RPMI8226 (cell line): Measurements from ENCODE around the gene DERA.
"Not testable (repeated sequence)": the region's sequence is repeated elsewhere in the genome, so short reads cannot be mapped to it uniquely, and the experiment has no call there.

ENCODE experiments used
- DNase-seq: peaks from one replicate; pipeline ENCODE4 v3.0.0-alpha.2; 2015

Gene DERA

DNA sequence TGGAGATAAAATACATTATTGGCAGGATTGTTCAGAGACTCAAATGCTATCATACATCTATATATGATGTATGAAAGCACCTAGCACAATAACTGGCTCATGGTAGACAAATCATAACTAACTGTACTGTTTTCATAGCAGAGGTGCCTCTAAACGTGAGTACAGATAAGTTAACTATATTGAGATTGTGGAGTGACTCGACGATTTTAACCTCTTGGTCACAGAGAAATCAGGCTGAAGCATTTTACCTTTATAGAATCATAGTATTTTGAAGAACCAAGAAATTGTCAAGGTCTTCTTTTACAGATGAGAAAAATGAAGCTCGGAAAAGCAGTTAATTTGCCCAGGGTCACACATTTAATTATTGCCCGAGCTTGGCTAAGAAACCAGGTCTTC, 666 bp upstream of the DERA start:
- no peak for DNase-seq

DNA sequence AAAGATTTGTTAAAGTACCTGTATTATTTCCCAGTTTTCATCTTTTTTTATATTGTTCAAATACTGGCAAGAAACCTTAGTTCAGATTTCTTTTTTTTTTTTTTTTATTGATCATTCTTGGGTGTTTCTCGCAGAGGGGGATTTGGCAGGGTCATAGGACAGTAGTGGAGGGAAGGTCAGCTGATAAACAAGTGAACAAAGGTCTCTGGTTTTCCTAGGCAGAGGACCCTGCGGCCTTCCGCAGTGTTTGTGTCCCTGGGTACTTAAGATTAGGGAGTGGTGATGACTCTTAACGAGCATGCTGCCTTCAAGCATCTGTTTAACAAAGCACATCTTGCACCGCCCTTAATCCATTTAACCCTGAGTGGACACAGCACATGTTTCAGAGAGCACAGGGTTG, 799 bp downstream of the DERA start:
- DNase-seq = not testable (repeated sequence)

DNA sequence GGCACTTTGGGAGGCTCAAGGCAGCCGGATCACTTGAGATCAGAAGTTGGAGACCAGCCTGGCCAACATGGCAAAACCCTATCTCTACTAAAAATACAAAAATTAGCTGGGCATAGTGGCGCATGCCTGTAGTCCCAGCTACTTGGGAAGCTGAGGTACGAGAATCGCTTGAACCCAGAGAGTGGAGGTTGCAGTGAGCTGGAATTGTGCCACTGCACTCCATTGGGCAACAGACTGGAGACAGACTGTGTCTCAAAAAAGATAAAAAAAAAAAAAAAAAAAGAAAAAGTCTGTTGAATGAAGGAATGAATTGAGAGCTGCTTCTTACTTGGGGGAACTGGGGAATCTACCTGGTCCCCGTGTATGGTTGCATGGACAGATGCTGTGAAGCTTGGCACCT, 3.0 kb downstream of the DERA start:
- DNase-seq = not testable (repeated sequence)

DNA sequence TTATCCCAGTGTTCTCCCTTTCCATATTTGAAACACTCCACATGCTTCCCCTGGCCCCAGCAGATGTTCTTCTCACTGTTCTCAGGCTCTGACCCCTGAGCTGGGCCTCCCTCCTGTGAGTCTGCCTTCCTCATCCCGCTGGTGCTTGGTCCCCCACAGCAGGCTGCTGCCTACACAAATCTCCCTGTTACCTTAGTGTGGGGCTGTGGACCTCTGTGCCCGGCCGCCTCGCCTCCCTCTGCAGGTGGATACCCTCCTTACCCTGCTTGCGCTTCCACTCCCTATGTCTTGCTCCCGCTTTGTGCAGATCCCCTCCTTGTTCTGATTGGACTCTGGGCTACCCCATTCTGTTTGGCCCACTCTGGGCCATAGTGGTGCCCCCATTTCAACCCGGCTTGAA, 6.9 kb downstream of the DERA start:
- no peak for DNase-seq

DNA sequence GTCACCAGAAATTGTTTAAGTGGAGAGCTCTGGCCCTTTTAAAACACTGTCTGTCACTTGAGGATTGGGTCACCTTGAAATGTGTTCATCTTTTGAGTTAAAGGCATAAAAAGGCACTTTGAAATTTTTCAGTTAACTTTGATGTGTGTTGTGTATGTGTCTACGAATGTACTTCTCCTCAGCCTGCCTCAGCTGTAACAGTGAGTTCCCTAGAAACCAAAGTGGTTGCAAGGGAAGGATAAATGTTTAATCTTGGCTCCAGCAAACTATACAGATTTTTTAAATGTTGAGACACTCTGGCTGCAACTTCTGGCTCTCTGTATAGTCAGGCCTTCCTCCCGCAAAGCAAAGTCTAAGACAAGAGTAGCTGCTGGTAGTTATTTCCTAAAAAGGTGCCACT, 8.3 kb downstream of the DERA start:
- no peak for DNase-seq

DNA sequence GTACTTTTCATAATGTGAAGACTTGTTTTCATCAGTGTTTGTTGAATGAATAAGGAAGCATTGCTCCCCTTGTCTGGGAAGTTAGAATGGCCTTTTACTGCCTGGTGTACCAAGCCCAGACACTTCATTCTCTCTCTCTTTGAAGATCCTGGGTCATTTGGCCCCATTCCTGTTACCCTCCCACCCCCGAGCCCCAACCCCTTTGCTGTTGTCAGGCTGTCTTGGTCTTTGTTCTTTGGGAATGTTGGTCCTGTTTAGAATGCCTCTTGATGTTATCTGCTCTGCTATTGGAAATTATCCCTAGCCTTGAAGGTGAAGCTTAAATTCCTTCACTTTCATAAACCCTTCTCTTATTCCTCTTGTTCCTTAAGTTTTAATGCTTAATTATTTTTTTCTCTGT, 13.8 kb downstream of the DERA start:
- no peak for DNase-seq

DNA sequence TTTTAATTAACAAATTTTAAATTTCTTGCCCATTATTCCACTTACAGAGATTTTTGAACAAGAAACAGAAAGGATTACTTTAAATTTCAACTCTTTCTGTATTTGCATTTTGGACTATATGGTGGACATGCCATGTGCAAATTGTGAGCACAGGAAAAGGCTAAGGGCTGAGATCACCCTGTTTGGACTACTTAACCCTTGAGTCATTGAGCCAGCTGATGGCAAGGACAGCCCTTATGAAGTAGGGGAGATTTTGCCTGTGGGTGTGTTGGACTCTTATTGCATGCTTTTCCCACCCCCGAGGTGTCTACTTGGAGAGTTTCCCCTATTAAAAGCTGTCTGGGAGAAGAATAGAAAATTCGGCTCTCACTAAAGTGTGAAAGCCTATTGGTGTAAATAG, 17.2 kb downstream of the DERA start:
- DNase-seq = no peak

DNA sequence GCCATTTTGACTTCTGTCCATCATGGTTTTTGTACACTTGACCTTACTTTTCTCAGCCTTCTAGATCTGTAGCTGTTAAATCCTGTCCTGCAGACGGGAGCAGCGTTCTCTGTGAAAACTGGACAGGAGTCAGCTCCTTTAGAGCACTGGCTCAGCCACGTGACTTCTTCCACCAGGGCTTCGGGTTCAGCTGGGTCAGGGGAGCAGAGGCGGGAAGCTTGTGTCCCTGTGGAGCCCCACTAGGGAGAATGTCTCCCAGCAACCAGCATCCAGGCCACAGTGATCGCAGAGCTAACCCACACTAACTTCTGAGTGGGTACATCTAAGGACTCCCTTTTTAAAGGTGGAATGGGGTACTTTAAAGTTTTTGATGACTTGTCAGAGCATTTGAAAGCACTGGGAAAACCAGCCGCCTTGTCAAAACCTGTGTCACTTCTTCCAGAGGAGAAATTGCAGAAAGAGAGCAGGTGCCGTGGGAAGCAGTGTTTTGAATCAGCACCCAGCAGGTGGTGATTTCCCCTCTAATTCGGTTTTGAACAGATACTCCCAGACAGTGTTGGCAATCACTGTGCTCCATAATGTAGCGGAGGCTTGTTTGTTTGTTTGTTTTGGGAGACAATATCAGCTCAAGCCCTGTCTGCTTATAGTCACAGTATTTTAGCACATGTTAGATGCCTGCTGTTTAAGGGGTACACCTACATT, 17.9 kb downstream of the DERA start:
- no peak for DNase-seq

DNA sequence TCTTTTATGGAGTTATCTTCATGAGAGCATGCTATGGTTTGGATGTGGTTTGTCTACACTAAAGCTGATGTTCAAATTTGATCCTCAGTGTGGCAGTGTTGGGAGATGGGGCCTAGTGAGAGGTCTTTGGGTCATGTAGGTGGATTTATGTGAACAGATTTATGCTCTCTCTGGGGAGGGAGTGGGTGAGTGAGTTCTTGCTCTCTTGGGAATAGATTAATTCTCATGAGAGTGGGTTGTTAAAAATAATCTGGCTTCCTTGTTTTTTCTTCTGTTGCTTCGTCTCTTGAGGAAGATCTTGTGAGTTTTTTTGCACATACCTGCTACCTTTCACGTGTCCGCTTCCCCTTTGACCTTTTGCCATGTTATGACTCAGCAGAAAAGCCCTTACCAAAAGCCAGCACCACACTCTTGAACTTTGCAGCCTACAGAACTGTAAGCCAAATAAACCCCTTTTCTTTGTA, 20.5 kb downstream of the DERA start:
- no peak for DNase-seq

DNA sequence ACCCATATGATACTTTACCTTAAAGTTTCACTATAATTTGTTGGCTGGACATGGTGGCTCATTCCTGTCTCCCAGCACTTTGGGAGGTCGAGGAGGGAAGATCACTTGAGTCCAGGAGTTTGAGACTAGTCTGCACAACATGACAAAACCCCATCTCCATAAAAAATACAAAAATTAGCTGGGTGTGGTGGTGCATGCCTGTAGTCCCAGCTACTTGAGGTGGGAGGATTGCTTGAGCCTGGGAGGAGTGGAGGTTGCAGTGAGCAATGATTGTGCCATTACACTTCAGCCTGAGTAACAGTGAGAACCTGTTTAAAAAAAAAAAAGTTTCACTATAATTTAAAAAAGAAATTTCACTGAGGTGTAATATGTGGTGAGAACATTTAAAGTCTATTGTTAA, 21.2 kb downstream of the DERA start:
- DNase-seq = no peak

DNA sequence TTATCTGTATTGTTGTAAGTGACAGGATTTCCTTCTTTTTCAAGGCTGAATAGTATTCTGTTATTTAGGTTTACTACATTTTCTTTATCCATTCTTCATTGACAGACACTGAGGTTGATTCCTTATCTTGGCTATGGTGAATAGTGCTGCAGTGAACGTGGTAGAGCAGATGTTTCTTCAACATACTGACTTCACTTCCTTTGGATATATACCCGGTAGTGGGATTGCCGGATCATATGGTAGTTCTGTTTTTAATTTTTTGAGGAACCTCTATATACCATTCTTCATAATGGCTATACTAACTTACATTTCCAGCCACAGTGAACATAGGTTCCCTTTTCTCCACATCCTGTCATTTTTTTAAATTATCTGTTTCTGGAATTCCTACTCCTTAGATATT, 21.8 kb downstream of the DERA start:
- DNase-seq = no peak

DNA sequence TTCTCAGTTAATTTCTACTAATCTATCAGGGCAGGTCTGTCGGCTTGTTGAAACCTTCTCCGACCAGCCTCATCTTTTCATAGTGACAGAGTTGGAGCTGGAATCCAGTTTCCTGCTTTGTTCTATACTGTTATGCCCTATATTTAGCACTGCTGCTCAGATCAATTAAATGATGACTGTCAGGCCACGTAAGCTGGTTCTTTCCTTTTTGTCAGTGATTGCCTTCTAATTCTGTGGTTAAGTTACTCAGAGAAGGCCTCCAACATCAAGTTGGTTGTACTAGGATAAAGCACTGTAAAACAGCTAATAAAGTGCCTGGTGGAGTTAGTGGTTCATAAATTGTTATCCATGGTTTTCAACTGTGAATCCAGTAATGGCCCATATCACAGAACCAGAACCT, 22.6 kb downstream of the DERA start:
- no peak for DNase-seq

DNA sequence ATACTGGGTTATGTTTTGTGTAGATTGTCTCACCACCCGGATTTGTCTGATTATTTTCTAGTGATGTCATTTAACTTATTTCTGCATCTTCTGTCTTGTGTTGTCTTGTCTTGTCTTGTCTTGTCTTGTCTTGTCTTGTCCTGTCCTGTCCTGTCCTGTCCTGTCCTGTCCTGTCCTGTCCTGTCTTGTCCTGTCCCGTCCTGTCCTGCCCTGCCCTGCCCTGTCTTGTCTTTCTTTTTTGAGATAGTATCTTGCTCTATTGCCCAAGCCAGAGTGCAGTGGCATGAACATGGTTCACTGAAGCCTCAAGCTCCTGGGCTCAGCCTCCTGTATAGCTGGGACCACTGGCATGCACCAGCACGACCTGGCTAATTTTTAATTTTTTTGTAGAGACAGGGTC, 25.6 kb downstream of the DERA start:
- DNase-seq = no peak

DNA sequence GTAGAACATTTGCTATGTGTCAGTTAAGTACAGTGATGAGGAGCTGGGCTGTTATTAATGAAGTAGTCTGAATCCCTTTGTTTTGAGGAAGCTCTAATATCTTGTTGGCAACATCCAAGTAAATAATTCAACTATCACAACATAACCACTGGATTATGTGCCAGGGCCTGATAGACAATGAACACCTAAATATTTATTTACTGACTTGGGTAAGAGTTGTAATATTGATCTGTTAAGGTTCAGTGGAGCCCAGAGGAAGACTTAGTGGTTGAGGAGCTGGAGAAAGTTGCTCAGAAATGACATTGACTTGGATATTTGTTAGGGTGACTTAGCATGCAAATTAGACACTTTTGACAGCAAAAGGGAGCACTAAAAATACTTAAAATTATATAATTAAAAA, 26.8 kb downstream of the DERA start:
- DNase-seq = no peak

DNA sequence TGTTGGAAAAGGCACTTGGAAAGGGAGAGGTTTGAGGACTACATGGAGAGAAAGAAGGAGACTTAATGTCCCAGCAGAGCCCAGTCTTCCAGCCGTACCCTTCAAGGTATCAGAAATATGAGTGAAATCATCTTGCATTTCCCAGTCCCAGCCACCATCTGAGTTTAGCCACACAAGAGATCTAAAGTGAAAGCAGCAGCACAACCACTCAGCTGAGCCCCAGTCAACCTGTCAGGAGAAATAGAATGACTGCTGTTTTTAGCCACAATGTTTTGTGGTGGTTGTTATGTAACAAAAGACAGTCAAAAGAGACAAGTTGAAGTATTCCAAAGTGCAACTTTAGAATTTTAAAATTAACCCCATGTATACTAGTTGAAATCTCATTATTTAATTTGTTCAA, 28.0 kb downstream of the DERA start:
- no peak for DNase-seq

DNA sequence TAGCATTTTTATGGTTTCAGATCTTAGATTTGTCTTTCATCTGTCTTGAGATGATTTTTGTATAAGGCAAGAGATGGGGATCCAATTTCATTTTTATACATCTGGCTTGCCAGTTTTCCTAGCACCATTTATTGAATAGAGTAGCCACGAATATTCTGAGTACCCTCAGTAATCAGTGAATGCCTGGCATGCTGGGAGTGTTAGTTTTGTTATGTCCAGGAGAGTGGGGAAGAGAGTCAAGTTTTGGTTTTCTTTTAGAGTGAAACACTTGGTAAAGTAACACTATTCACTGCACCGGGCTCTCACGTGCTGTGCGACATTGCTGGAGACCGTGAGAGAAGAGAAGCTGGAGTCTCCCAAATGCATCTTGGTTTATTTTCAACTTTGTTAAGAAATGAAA, 31.3 kb downstream of the DERA start:
- DNase-seq = no peak

DNA sequence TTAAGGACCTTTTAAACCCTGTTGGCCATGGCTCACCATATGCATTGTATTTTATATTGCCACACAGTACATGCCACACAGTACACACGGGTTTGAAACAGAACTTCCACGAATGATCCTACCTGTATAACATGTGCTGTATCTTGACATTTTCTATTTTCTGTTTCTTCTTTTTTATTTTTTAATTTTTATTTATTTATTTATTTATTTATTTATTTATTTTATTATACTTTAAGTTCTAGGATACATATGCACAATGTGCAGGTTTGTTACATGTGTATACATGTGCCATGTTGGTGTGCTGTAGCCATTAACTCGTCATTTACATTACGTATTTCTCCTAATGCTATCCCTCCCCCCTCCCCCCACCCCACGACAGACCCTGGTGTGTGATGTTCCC, 32.4 kb downstream of the DERA start:
- not testable (repeated sequence) for DNase-seq

DNA sequence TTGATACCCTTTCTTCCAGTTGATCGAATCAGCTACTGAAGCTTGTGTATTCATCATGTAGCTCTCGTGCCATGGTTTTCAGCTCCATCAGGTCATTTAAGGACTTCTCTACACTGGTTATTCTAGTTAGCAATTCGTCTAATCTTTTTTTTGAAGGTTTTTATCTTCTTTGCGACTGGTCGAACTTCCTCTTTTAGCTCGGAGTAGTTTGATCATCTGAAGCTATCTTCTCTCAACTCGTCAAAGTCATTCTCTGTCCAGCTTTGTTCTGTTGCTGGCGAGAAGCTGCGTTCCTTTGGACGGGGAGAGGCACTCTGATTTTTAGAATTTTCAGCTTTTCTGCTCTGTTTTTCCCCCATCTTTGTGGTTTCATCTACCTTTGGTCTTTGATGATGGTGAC, 37.3 kb downstream of the DERA start:
- DNase-seq = not testable (repeated sequence)

DNA sequence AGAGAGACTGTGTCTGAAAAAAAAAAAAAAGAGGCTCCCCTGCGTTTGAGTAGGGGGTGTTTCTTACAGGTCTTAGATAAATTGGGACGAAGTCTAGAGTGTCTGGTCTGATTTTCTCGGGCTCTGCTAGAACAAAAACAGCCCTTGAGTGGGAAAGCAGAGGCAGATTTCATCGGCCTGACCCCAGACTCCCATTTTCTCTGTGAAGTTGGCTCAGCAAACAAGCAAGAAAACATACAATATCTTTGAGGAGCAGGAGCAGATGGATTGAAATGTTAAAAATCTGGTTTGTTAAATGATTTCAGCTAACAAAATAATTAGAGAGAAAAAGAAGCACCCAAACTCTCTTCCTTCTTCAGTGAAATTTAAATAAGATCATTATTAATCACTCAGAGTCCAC, 44.1 kb downstream of the DERA start:
- DNase-seq = no peak

DNA sequence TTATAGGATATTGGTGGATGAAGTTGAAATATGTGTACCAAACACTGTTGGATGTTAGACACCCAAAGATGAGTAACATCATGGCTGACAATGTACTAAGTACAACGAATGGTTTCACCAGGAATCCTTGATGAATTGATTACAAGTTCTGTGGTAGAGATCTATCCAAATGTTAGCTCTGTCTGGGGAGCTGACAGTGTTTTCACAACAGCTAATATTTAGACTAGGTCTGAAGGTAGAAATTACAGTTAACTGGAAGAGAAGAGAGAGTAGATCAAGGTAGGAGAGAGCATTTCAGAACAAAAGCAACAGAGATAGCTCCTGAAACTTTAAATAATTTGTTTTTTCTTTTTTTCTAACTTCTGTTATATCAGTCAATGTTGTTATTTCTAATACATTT, 44.9 kb downstream of the DERA start:
- no peak for DNase-seq

DNA sequence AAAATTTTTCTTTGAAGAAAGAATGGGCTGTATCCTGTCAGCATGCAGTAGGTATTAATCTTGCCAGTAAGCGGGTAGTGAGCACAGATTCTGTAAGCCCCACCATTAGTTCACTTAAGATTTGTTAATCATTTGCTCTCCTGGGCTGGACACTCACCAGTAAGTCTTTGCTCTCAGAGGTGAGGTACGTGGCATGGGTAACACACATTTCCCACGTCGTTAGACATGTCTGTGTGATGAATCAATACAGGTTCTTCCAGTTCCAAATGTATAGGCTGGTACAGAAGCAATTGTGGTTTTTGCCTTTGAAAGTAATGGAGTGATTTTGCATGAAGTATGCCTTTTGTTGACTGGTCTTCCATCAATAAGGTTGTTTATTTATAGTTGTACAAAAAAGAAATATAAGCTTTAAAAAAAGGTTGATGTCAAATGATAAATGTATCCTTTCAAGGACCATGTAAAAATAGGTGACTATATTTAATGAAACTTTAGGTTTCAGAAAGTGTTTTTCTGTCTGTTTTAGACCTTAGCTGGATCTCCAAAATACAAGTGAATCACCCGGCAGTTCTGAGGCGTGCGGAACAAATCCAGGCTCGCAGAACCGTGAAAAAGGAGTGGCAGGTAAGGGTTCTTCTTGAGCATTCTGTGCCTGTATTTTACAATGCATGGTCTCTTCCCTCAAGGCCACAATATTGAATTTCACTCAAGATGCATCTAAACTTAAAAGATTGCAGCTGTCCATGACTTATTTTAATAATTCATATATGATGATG, 45.5 kb downstream of the DERA start:
- no peak for DNase-seq

DNA sequence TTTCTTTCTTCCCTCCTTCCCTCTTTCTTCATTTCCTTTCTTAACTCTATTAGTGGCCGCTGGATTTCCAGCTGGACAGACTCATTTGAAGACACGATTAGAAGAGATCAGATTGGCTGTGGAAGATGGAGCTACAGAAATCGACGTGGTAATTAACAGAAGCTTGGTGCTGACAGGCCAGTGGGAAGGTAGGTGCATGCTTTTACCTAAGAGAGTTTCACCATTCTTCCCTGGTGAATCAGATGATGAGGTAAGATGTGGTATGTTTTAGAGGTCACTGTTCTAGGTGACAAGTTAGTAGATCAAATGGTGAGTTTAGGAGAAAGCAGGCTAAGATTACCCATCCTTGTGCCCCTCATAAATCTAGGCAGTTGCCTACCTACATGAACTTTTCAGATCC, 51.6 kb downstream of the DERA start:
- DNase-seq = no peak

DNA sequence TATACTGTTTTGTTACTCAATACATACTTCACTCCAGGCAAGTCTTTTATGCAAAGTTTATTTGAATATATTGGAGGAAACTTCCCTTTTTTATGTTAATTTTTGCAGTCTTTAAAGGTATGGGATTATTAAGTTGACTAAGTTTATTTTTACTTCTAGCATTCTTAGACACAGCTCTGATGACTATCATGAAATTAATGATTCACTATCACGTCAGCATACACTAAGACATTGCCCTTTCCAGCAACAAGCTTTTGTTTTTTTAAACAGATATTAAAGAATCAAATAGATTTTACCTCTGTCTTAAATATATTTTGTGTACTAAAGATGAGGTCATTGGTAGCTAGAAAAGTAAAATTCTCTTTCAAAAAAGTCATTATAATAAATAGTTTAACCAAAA, 52.1 kb downstream of the DERA start:
- no peak for DNase-seq

DNA sequence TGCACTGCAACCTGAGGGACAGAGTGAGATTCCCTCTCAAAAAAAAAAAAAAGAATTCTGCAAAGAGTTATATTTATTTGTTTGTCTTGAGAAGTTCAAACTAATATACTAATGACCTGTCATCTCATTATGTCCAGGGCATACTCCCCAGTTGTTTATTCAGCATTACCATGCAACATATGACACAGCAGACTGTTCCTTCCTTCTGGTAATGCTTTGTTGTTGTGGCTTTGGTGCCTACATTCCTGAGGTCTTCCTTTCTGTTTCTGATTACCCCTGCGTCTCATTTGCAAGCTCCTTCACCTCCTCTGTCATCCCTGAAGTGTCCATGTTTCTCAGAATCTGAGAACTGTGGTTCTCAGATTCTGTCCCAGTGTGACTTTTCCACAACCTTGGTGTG, 55.3 kb downstream of the DERA start:
- no peak for DNase-seq

DNA sequence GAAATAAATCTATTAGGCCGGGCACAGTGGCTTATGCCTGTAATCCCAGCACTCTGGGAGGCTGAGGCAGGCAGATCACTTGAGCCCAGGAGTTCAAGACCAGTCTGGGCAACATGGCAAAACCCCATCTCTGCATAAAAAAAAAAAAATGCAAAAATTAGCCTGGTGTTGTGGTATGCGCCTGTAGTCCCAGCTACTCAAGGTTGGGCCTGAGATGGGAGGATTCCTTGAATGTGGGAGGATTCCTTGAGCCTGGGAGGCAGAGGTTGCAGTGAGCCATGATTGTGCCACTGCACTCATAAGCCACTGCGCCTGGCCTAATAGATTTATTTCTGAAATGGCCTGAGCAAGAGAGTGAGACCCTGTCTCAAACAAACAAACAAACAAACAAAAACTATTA, 55.9 kb downstream of the DERA start:
- not testable (repeated sequence) for DNase-seq
